OCI-LY7 (cell line): ENCODE measurements around the gene ZNRF3.

Experiments
- EZH2phosphoT487 ChIP-seq: fragments of 200-600 bp; sonication (generic); IDR thresholded peaks from 2 replicates; pipeline ENCODE4 v1.6.1; 2018; ENCODE audit warnings: low read depth, borderline replicate concordance, mild to moderate bottlenecking, mixed run types, antibody characterized with exemption, low read length, moderate library complexity, mixed read lengths
- TF ChIP-seq, protein P1 (sequence below): fragments of 200-600 bp; sonication (generic); conservative IDR thresholded peaks from 2 replicates; pipeline ENCODE4 v1.5.1; 2014; ENCODE audit warnings: mild to moderate bottlenecking, antibody characterized with exemption, low read length, moderate library complexity, mixed read lengths

DNA sequence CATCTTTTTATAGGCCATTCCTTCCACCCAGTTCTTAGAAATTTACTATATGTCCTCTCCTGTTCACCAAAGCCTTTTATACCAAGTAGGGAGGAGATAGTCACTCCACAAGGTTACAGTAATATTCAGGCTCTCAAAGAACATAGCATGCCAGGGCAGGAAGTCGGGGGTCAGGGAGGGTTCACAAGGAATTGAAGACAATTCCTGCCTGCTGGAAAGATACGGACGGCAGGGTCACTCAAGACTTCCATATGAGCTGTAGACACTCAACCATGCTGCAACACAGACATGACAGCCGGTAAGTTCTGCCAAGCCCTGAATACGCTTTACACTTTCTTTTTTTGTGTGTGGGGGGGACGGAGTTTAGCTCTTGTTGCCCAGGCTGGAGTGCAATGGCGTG lies 177.6 kb downstream of the ZNRF3 start:
- TF ChIP-seq, protein P1, sequence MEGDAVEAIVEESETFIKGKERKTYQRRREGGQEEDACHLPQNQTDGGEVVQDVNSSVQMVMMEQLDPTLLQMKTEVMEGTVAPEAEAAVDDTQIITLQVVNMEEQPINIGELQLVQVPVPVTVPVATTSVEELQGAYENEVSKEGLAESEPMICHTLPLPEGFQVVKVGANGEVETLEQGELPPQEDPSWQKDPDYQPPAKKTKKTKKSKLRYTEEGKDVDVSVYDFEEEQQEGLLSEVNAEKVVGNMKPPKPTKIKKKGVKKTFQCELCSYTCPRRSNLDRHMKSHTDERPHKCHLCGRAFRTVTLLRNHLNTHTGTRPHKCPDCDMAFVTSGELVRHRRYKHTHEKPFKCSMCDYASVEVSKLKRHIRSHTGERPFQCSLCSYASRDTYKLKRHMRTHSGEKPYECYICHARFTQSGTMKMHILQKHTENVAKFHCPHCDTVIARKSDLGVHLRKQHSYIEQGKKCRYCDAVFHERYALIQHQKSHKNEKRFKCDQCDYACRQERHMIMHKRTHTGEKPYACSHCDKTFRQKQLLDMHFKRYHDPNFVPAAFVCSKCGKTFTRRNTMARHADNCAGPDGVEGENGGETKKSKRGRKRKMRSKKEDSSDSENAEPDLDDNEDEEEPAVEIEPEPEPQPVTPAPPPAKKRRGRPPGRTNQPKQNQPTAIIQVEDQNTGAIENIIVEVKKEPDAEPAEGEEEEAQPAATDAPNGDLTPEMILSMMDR, result no peak
- no peak for TF ChIP-seq EZH2phosphoT487
